T-helper 22 cell (primary cell): ENCODE results near the gene OR51E1.

Experiments used
- DNase-seq: peaks from one replicate; pipeline ENCODE4 v3.0.0-alpha.2; 2020; ENCODE audit warnings: low read depth

Gene OR51E1

GRCh38 chr11:4654635-4655369 lies 11.0 kb downstream of the OR51E1 start:
- no peak for DNase-seq

- DNase-seq: no peak
These were observed 15.1 kb downstream of the OR51E1 start for GRCh38 chr11:4658629-4659445.

- DNase-seq: no peak
These were observed 19.1 kb downstream of the OR51E1 start for GRCh38 chr11:4662876-4663275.

- DNase-seq: no peak
These were observed 20.4 kb downstream of the OR51E1 start for GRCh38 chr11:4664183-4664582.

GRCh38 chr11:4664786-4665185 lies 21.0 kb downstream of the OR51E1 start:
- no peak for DNase-seq

GRCh38 chr11:4665424-4665823 lies 21.6 kb downstream of the OR51E1 start:
- DNase-seq: no peak

GRCh38 chr11:4671741-4672140 lies 28.0 kb downstream of the OR51E1 start:
- no peak for DNase-seq

- DNase-seq: no peak
These were observed 28.7 kb downstream of the OR51E1 start for GRCh38 chr11:4672470-4672869.

- no peak for DNase-seq
These were observed 30.0 kb downstream of the OR51E1 start for GRCh38 chr11:4673781-4674180.

- no peak for DNase-seq
These were observed 34.2 kb downstream of the OR51E1 start for GRCh38 chr11:4677948-4678347.

- no peak for DNase-seq
These were observed 36.6 kb downstream of the OR51E1 start for GRCh38 chr11:4680341-4680740.

GRCh38 chr11:4682623-4683419 lies 39.0 kb downstream of the OR51E1 start:
- no peak for DNase-seq

- DNase-seq: no peak
These were observed 41.0 kb downstream of the OR51E1 start for GRCh38 chr11:4684631-4685285.

GRCh38 chr11:4695442-4695841 lies 51.7 kb downstream of the OR51E1 start:
- DNase-seq: no peak

- DNase-seq: no peak
These were observed 53.8 kb downstream of the OR51E1 start, which contains the start of gene OR51E2 for GRCh38 chr11:4697585-4697984. Gene OR51E2, minus strand, starts transcription at chr11:4697853. Its CDS starts 15,142 bp downstream, at chr11:4682711.

- no peak for DNase-seq
These were observed 56.1 kb downstream of the OR51E1 start for GRCh38 chr11:4699697-4700435.

GRCh38 chr11:4700436-4700820 lies 56.6 kb downstream of the OR51E1 start:
- DNase-seq: no peak

GRCh38 chr11:4704054-4704789 lies 60.4 kb downstream of the OR51E1 start, which contains the start of gene MMP26:
Gene MMP26, plus strand, starts transcription at chr11:4704784.
- DNase-seq: no peak

GRCh38 chr11:4704790-4705334 lies 61.1 kb downstream of the OR51E1 start:
- DNase-seq: no peak
